Right lobe of liver (tissue), 6 donors: ENCODE results near the gene EVI5. TPM values are rescaled to one million over a fixed set of nuclear protein-coding genes. Genes with fewer than 3 reads are reported as not detected.

Source experiments
- ATAC-seq, 4 donors: fragments of 200-7000 bp; cut with Tn5 transposase; one replicate each; pipeline ENCODE4 v1.9.1; 2020; ENCODE audit warnings: mild to moderate bottlenecking in 4 of 4, moderate library complexity in 4 of 4
- DNase-seq, 3 donors: peaks; one replicate each; pipeline ENCODE4 v3.0.0-alpha.2; 2020
- H3K27ac ChIP-seq, 3 donors: fragments of 200-600 bp; one replicate each; pipeline ENCODE4 v1.8.0; 2022
- H3K27me3 ChIP-seq, 2 donors: fragments of 200-600 bp; one replicate each; pipeline ENCODE4 v1.8.0; 2022
- H3K36me3 ChIP-seq, 4 donors: fragments of 200-600 bp; sonication (generic) in 1 of 4; one replicate each; pipeline versions ENCODE4 v1.5.1 to v1.8.0; 2017 to 2022; ENCODE audit warnings: control low read depth in 1 of 4
- H3K4me1 ChIP-seq, 4 donors: fragments of 200-600 bp; sonication (generic) in 1 of 4; one replicate each; pipeline versions ENCODE4 v1.5.1 to v1.8.0; 2017 to 2022; ENCODE audit warnings: control low read depth in 1 of 4
- H3K4me3 ChIP-seq, 3 donors: fragments of 200-600 bp; one replicate each; pipeline ENCODE4 v1.8.0; 2022
- H3K9me3 ChIP-seq, 4 donors: fragments of 200-600 bp; sonication (generic) in 1 of 4; one replicate each; pipeline versions ENCODE4 v1.5.1 to v1.8.0; 2017 to 2022; ENCODE audit warnings: control low read depth in 1 of 4
- POLR2A ChIP-seq: fragments of 450-650 bp; IDR thresholded peaks from one replicate; pipeline ENCODE4 v1.6.1; 2017; ENCODE audit warnings: antibody characterized with exemption, mild to moderate bottlenecking
- WGBS: methylation state at CpG from one replicate; pipeline ENCODE4 v1.1.6; 2018; ENCODE audit warnings: low coverage, low lambda C conversion rate; ENCODE audit not compliant: insufficient coverage; ENCODE audit errors: missing lambda C conversion rate; 5-methylcytosine and 5-hydroxymethylcytosine counted together
- intact Hi-C, 2 donors: fragments of 100-400 bp; cut with DNase I; formaldehyde crosslinking; loops; one replicate each; pipeline versions ENCODE4 v1.11.2 to v1.14.1; 2022
- total RNA-seq, 6 experiments: library from RNA; depleted of rRNA in 2 of 6; stranded (reverse); fragments of >200 nt in 2 of 6; fragmentation: NEBNext Ultra II Directional in 3 of 6; extraction: Animal tissue kit (Norgen Biotek cat#: 25700) in 3 of 6; gene quantifications; one replicate each; pipeline versions ENCODE4 v1.1.0 to v1.2.4, GENCODE V29; 2016 to 2023
- TF ChIP-seq, protein P1 (sequence below), 4 donors: fragments of 200-600 bp in 3 of 4; fragments of 450-650 bp in 1 of 4; IDR thresholded peaks; one replicate each; pipeline versions ENCODE4 v1.5.1 to v1.8.0; 2016 to 2022; ENCODE audit warnings: antibody characterized with exemption in 4 of 4, mild to moderate bottlenecking in 2 of 4
- donor health status: DM: no; HTN: yes; CAD: no.
- donor health status: DM: no; HTN: no; CAD: no.
- donor health status: DM: no; HTN: no; CAD: no.
- donor health status: DM: no; HTN: yes; CAD: no.
- donor health status: DM: no; HTN: yes; CAD: no.

The EVI5 gene
- total RNA-seq, 6 experiments from 2014 or later: 12.8 to 27.7 (median 19.0) TPM

DNA sequence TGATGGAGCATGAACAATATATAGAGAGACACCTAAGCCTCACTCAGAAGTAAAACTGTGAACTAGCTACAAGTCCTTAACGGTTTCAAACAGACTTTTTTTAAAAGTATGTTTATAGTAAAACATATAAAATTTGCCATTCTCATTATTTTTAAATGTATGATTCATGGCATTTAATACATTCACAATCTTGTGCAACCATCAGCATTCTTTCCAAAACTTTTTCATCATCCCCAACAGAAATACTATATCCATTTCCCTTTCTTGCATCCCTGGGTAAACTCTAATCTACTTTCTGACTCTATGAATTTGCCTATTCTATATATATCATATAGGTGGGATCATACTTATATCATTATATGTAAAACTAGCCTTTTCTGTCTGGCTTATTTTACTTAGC, 25.5 kb downstream of the EVI5 start:
- ATAC-seq (no peak), DNase-seq (no peak)
- 79% methylated on average over 1 of the region's 1 CpG for WGBS
- no peaks in the 10 kb centered on the region for H3K27me3 ChIP-seq
- intact Hi-C loops: no loop called here
- H3K4me3 ChIP-seq: no peak overlapping the region
- H3K36me3 ChIP-seq: no peaks in the 10 kb centered on the region
- H3K9me3 ChIP-seq: no peaks in the 10 kb centered on the region
- TF ChIP-seq POLR2A: no peak
- TF ChIP-seq, protein P1, sequence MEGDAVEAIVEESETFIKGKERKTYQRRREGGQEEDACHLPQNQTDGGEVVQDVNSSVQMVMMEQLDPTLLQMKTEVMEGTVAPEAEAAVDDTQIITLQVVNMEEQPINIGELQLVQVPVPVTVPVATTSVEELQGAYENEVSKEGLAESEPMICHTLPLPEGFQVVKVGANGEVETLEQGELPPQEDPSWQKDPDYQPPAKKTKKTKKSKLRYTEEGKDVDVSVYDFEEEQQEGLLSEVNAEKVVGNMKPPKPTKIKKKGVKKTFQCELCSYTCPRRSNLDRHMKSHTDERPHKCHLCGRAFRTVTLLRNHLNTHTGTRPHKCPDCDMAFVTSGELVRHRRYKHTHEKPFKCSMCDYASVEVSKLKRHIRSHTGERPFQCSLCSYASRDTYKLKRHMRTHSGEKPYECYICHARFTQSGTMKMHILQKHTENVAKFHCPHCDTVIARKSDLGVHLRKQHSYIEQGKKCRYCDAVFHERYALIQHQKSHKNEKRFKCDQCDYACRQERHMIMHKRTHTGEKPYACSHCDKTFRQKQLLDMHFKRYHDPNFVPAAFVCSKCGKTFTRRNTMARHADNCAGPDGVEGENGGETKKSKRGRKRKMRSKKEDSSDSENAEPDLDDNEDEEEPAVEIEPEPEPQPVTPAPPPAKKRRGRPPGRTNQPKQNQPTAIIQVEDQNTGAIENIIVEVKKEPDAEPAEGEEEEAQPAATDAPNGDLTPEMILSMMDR (IDR thresholded peaks at IDR 0.05): no peak
- no peaks in the 10 kb centered on the region for H3K4me1 ChIP-seq
- no peak overlapping the region for H3K27ac ChIP-seq

DNA sequence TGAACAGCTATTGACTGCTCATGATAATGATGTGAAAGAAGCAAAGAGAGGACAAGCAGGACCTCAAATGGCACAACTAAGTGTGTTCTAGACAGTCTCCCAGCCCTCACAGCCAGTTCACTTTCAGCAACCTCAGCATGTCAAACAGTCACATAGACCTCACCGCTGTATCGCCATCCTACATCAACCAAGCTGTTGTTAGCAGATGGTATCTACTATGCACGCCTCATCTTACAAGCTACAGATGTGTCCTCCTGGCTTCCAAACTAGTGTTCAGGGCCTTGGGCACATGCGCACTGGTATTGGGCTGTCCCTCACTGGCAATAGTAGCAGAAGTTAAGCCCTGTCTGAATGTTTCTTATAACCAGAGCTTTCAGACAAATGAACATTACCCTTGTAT, 28.4 kb downstream of the EVI5 start:
- H3K27ac ChIP-seq: peak overlapping the region in 1 of 3 donors; percentile 8
- ATAC-seq: no peak
- intact Hi-C loops: no loop called here
- TF ChIP-seq, protein P1 (IDR thresholded peaks at IDR 0.05): no peak
- no peak for TF ChIP-seq POLR2A
- no peaks in the 10 kb centered on the region for H3K9me3 ChIP-seq
- H3K4me1 ChIP-seq: no peaks in the 10 kb centered on the region
- H3K36me3 ChIP-seq: no peaks in the 10 kb centered on the region
- no peaks in the 10 kb centered on the region for H3K27me3 ChIP-seq
- H3K4me3 ChIP-seq: no peak overlapping the region
- DNase-seq: no peak
- WGBS: 100% methylated on average over 4 of the region's 4 CpGs

DNA sequence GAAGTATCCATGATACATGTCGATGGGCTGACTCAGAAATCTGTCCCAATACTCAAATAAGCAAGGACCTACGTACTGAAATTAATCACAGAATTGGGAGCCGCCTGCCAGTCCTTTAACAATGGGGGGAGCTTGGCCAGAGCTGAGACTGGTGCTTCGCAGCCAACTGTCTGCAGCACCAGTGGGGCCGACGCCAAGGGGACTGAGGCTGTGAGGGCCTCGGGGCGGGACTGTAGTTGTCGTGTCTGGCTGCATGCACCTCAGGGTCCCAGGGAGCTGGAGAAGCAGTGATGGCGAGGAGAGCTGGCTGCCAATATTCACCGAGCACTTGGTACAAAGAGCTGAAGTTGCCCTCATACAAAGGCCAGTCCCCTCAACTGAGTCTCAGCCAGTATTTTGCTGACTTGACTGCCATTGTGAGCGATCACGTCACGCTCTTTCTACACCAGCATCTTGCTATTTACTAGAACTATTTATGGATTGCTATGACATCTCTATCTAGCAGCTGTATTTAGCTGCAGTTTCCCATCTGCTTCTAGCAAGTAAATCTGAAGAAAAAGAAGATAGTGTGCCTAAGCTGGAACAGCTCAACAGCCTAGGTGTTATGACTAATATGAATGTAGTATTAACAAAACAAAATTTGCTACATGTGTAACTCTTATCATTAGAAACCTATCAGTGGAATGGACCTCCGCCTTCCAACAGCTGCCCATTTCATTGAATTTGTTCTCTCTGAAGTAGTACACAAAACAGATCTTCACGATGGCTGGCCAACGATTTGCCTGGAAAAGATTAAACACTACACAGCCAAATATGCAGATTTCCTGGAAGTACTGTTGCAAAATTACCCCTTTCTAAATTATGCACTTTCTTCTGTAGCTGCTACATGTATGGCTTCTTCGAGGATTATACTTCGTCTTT, 29.1 kb downstream of the EVI5 start:
- 80% methylated on average over 15 of the region's 19 CpGs for WGBS
- Histone ChIP-seq H3K4me3 (no peak overlapping the region), H3K36me3 (no peaks in the 10 kb centered on the region), H3K27me3 (no peaks in the 10 kb centered on the region), H3K4me1 (no peaks in the 10 kb centered on the region), H3K9me3 (no peaks in the 10 kb centered on the region), H3K27ac (no peak overlapping the region)
- intact Hi-C loops: no loop called here
- ATAC-seq: peak in 1 of 4 donors; percentile 23
- no peak for TF ChIP-seq POLR2A
- TF ChIP-seq, protein P1 (IDR thresholded peaks at IDR 0.05): no peak
- peak in 1 of 3 donors; percentile 47 for DNase-seq

DNA sequence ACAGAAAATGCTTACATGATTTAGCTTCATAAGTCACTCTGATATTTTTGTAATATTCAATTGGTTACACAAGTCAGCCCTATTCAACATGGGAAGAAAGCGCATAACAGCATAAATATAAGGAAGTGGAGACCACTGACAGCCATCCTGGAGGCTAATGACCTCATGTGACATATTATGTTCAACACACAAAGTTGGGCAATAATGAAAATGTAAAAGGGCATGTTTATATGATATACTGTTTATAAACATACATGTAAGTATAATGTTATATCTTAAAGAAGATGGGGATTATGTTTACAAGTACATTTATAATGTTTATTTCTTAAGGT, 30.2 kb downstream of the EVI5 start:
- DNase-seq (no peak), ATAC-seq (no peak)
- H3K27me3 ChIP-seq: no peaks in the 10 kb centered on the region
- TF ChIP-seq, protein P1 (IDR thresholded peaks at IDR 0.05): no peak
- TF ChIP-seq POLR2A: no peak
- H3K36me3 ChIP-seq: no peaks in the 10 kb centered on the region
- no peaks in the 10 kb centered on the region for H3K4me1 ChIP-seq
- no peak overlapping the region for H3K27ac ChIP-seq
- H3K9me3 ChIP-seq: no peaks in the 10 kb centered on the region
- WGBS: 86% methylated on average over 1 of the region's 1 CpG
- H3K4me3 ChIP-seq: no peak overlapping the region
- intact Hi-C loops: no loop called here
